K562 (cell line): Measurements from ENCODE around the gene MBOAT1. TPM values are rescaled to one million over a fixed set of nuclear protein-coding genes. Genes with fewer than 3 reads are reported as not detected.
A peak's percentile ranks its signal among the peaks of the same experiment; 100 is the strongest.
"Not testable (repeated sequence)": the region's sequence is repeated elsewhere in the genome, so short reads cannot be mapped to it uniquely, and the experiment has no call there.

Experiments
- ATAC-seq: fragments of 200-7000 bp; cut with Tn5 transposase; 3 replicates; pipeline ENCODE4 v1.9.1; 2020; ENCODE audit warnings: moderate library complexity
- BruUV-seq: library from RNA; stranded (reverse); fragments of 400-500 nt; replicated peaks from 2 replicates; lab custom pipeline; 2021; lab: Mats Ljungman, UMichigan
- CTCF ChIA-PET: fragments of 300-600 bp; formaldehyde crosslinking; extraction: SDS; loops from one replicate; lab custom pipeline; 2021; ENCODE audit warnings: low intra/inter-chr PET ratio; lab: Yijun Ruan, JAX
- POLR2A ChIA-PET: fragments of 300-600, 350-650 bp; sonication (Branson Sonifier 250); formaldehyde crosslinking; extraction: SDS; loops from one replicate; lab custom pipeline; 2021; ENCODE audit warnings: antibody characterized with exemption, inconsistent platforms; lab: Yijun Ruan, JAX
- DNase-seq, 4 experiments: peaks; one replicate each; pipeline versions ENCODE4 v3.0.0 to v3.0.0-alpha.2; 2011 to 2018; ENCODE audit warnings: low spot score in 3 of 4, mixed read lengths in 3 of 4; ENCODE audit errors: extremely low read depth in 1 of 4
- FAIRE-seq: peaks from 2 replicates; lab custom pipeline; 2011; peaks lifted over from hg19 to GRCh38; lab: Jason Lieb, UNC
- H2AFZ ChIP-seq: 2 replicates; pipeline ENCODE4 v1.6.0; 2011; ENCODE audit warnings: low read depth, low read length, control low read depth, inconsistent platforms
- H3K27ac ChIP-seq: fragments of 200-600 bp; 3 replicates; pipeline ENCODE4 v1.8.0; 2011; ENCODE audit warnings: low read depth, mild to moderate bottlenecking, control low read depth, inconsistent platforms, low read length, moderate library complexity, mixed read lengths; ENCODE audit errors: extremely low read depth
- H3K27me3 ChIP-seq, 2 experiments: fragments of 300-600 bp in 1 of 2; 2 replicates in 1 of 2; 3 replicates in 1 of 2; pipeline versions ENCODE4 v1.6.0 to v1.8.0; 2011; ENCODE audit warnings: inconsistent platforms in 2 of 2, low read length in 2 of 2, mild to moderate bottlenecking in 1 of 2, mixed read lengths in 1 of 2, moderate library complexity in 1 of 2; ENCODE audit not compliant: control insufficient read depth in 2 of 2, insufficient read depth in 2 of 2
- H3K36me3 ChIP-seq: fragments of 300-600 bp; 3 replicates; pipeline ENCODE4 v1.8.0; 2011; ENCODE audit warnings: mild to moderate bottlenecking, low read length, inconsistent platforms; ENCODE audit not compliant: control insufficient read depth, insufficient read depth
- H3K4me1 ChIP-seq, 2 experiments: fragments of 200-600 bp in 1 of 2; replicated peaks in 1 of 2; 2 replicates in 1 of 2; 3 replicates in 1 of 2; pipeline versions ENCODE4 v1.5.1 to v1.8.0; 2011; ENCODE audit warnings: inconsistent platforms in 2 of 2, low read length in 2 of 2, mild to moderate bottlenecking in 1 of 2, mixed read lengths in 1 of 2, moderate library complexity in 1 of 2; ENCODE audit not compliant: control insufficient read depth in 2 of 2, insufficient read depth in 2 of 2
- H3K4me2 ChIP-seq: 2 replicates; pipeline ENCODE4 v1.6.1; 2011; ENCODE audit warnings: low read length, control low read depth, inconsistent platforms, mixed read lengths; ENCODE audit not compliant: insufficient read depth
- H3K4me3 ChIP-seq: fragments of 200-600 bp; sonication (generic), shearing (Covaris generic); 2 replicates; pipeline ENCODE4 v1.5.1; 2016; ENCODE audit warnings: control low read depth, inconsistent platforms
- H3K79me2 ChIP-seq: fragments of 200-600 bp; 3 replicates; pipeline ENCODE4 v1.8.0; 2011; ENCODE audit warnings: low read length, inconsistent platforms; ENCODE audit not compliant: control insufficient read depth, insufficient read depth
- H3K9ac ChIP-seq, 2 experiments: 2 replicates each; pipeline versions ENCODE4 v1.6.0 to v1.6.1; 2011; ENCODE audit warnings: low read depth in 2 of 2, low read length in 2 of 2, control low read depth in 1 of 2, inconsistent platforms in 1 of 2, mild to moderate bottlenecking in 1 of 2, mixed read lengths in 1 of 2; ENCODE audit not compliant: insufficient read depth in 1 of 2
- H3K9me1 ChIP-seq: one replicate; pipeline ENCODE4 v1.6.0; 2011; ENCODE audit warnings: inconsistent platforms, mild to moderate bottlenecking, low read length, moderate library complexity; ENCODE audit not compliant: control insufficient read depth, insufficient read depth
- H3K9me3 ChIP-seq: replicated peaks from 2 replicates; pipeline ENCODE4 v1.5.1; 2011; ENCODE audit warnings: low read depth, low read length, inconsistent platforms; ENCODE audit not compliant: control insufficient read depth, insufficient read depth
- H4K20me1 ChIP-seq: replicated peaks from 2 replicates; pipeline ENCODE4 v1.6.1; 2011; ENCODE audit warnings: low read length, inconsistent platforms, mixed read lengths; ENCODE audit not compliant: control insufficient read depth, insufficient read depth
- ATF7 ChIP-seq: fragments of 450-650 bp; IDR thresholded peaks from 2 replicates; pipeline ENCODE4 v1.7.1; 2014; ENCODE audit warnings: mild to moderate bottlenecking, moderate library complexity
- BCOR ChIP-seq: fragments of 450-650 bp; IDR thresholded peaks from 2 replicates; pipeline ENCODE4 v1.6.1; 2016
- EP300 ChIP-seq: IDR thresholded peaks from 2 replicates; pipeline ENCODE4 v1.6.1; 2012; ENCODE audit warnings: low read length, improper control_type of control experiment
- FOSL1 ChIP-seq: fragments of 200-800 bp; sonication (Bioruptor generic); conservative IDR thresholded peaks from 2 replicates; pipeline ENCODE4 v1.6.1; 2016; ENCODE audit warnings: missing genetic modification characterization, missing compliant biosample characterization
- JUND ChIP-seq, 2 experiments: IDR thresholded peaks; 2 replicates in 1 of 2; 3 replicates in 1 of 2; pipeline ENCODE4 v1.6.1; 2011; ENCODE audit warnings: borderline replicate concordance in 2 of 2, low read depth in 2 of 2, low read length in 2 of 2, improper control_type of control experiment in 1 of 2, missing biosample characterization in 1 of 2, missing genetic modification characterization in 1 of 2, missing genetic modification reagents in 1 of 2
- KLF1 ChIP-seq: fragments of 450-650 bp; IDR thresholded peaks from 2 replicates; pipeline ENCODE4 v1.6.1; 2016; ENCODE audit warnings: missing genetic modification characterization, missing compliant biosample characterization
- MEF2D ChIP-seq: conservative IDR thresholded peaks from 2 replicates; pipeline ENCODE4 v1.6.1; 2016; ENCODE audit warnings: low read depth, missing genetic modification characterization, missing compliant biosample characterization
- SMARCA5 ChIP-seq: fragments of 450-650 bp; IDR thresholded peaks from 2 replicates; pipeline ENCODE4 v1.6.1; 2016
- ZNF175 ChIP-seq: fragments of 200-800 bp; sonication (Bioruptor generic); IDR thresholded peaks from 2 replicates; pipeline ENCODE4 v1.6.1; 2016; ENCODE audit warnings: low read depth, mild to moderate bottlenecking, missing genetic modification characterization, missing compliant biosample characterization
- WGBS: fragments of 100-300 bp; shearing (Covaris generic); methylation state at CpG from one replicate; pipeline ENCODE4 v1.1.6; 2016; ENCODE audit warnings: low coverage, mixed read lengths; ENCODE audit not compliant: insufficient coverage; ENCODE audit errors: missing lambda C conversion rate; 5-methylcytosine and 5-hydroxymethylcytosine counted together
- in situ Hi-C: fragments of 300-500 bp; cut with MboI; formaldehyde crosslinking; loops from 4 replicates; pipeline ENCODE4 v1.15.0; 2018; ENCODE audit warnings: inconsistent platforms, mixed read lengths
- intact Hi-C: fragments of 100-400 bp; cut with micrococcal nuclease; formaldehyde crosslinking; loops from 2 replicates; pipeline ENCODE4 v1.14.2; 2022
- polyA plus RNA-seq, 8 experiments: library from polyadenylated mRNA; depleted of rRNA in 4 of 8; stranded (reverse) in 5 of 8; unstranded in 3 of 8; fragments of >200 nt; fragmentation: Nextera tagmentation in 2 of 8; fragmentation: Illumina TruSeq in 1 of 8; extraction: Ambion mirVana in 2 of 8; extraction: Trizol in 1 of 8; gene quantifications; 2 replicates each; pipeline versions ENCODE4 v1.2.1 to v1.2.3, GENCODE V29; 2011 to 2014; ENCODE audit warnings: inconsistent platforms in 1 of 8, missing spikeins in 1 of 8
- total RNA-seq, 7 experiments: library from RNA; depleted of rRNA in 6 of 7; stranded (reverse); fragments of >200 nt in 6 of 7; fragmentation: Illumina TruSeq in 2 of 7; extraction: Trizol in 2 of 7; gene quantifications; 2 replicates each; pipeline versions ENCODE4 v1.2.1 to v1.2.3, GENCODE V29; 2011 to 2021; ENCODE audit warnings: low replicate concordance in 1 of 7
- TF ChIP-seq, protein P1 (sequence below), 2 experiments: fragments of 200-800 bp in 1 of 2; sonication (Bioruptor generic) in 1 of 2; sonication (generic) in 1 of 2; formaldehyde crosslinking in 1 of 2; IDR thresholded peaks in 1 of 2; conservative IDR thresholded peaks in 1 of 2; 2 replicates each; pipeline versions ENCODE4 v1.5.0 to v1.6.1; 2016 to 2020; ENCODE audit warnings: missing compliant biosample characterization in 1 of 2, missing genetic modification characterization in 1 of 2, missing genetic modification reagents in 1 of 2
- TF ChIP-seq, protein P2 (sequence below), 3 experiments: fragments of 200-800 bp in 1 of 3; fragments of 250-450 bp in 1 of 3; fragments of 450-650 bp in 1 of 3; sonication (Bioruptor Pico) in 1 of 3; sonication (Bioruptor generic) in 1 of 3; formaldehyde crosslinking in 1 of 3; IDR thresholded peaks; 2 replicates each; pipeline versions ENCODE4 v1.6.1 to v1.8.0; 2016 to 2022; ENCODE audit warnings: mild to moderate bottlenecking in 2 of 3, missing genetic modification characterization in 2 of 3, missing compliant biosample characterization in 1 of 3, moderate library complexity in 1 of 3
- TF ChIP-seq, protein P3 (sequence below), 2 experiments: fragments of 450-650 bp in 1 of 2; sonication (generic) in 1 of 2; formaldehyde crosslinking in 1 of 2; IDR thresholded peaks in 1 of 2; conservative IDR thresholded peaks in 1 of 2; 2 replicates each; pipeline versions ENCODE4 v1.6.1 to v1.8.1; 2016 to 2023; ENCODE audit warnings: mild to moderate bottlenecking in 2 of 2, moderate library complexity in 2 of 2, inconsistent platforms in 1 of 2, missing genetic modification reagents in 1 of 2

The MBOAT1 gene
- total and polyA plus RNA-seq, 9 of the 15 experiments (the other 6 are each of a cell fraction or from before 2014, with no cell fraction given) = 0.13 to 16.5 (median 10.3) TPM

DNA sequence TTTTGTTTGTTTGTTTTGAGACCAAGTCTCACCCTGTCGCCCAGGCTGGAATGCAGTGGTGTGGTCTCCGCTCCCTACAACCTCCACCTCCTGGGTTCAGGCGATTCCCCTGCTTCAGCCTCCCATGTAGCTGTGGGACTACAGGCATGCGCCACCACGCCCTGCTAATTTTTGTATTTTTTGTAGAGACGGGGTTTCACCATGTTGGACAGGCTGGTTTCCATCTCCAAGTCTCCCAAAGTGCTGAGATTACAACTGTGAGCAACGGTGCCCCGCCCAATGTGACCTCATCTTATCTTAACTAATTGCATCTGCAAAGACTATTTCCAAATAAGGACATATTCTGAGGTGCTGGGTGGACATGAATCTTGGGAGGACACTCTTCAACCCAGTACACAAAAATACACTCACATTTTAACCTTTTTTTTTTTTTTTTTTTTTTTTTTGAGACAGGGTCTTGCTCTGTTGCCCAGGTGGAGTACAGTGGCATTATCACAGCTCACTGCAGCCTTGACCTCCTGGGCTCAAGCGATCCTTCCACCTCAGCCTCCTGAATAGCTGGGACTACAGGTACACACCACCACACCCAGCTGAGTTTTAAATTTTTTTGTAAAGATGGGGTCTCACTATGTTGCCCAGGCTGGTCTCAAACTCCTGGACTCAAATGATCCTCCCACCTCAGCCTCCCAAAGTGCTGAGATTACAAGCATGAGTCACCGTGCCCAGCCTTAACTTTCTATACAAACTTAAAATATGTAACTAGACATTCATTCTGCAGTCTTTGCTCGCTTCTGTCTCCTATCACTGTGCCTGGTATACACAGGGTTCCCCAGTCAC is 72.9 kb downstream of the MBOAT1 start:
- peak; percentile 74; the same call in 2 of the 3 replicates for ATAC-seq
- in situ Hi-C loops; TF ChIP-seq JUND (tag; IDR thresholded peaks at IDR 0.05; ENCODE audit: borderline replicate concordance, low read depth, low read length): not testable (repeated sequence)
- WGBS = 71% methylated on average over 11 of the region's 11 CpGs
- TF ChIP-seq FOSL1 (tag) (0 out of 2 replicates have a peak, but pooled peaks have one; percentile 26), MEF2D (tag) (peak; percentile 69), JUND (IDR thresholded peaks at IDR 0.05; ENCODE audit: borderline replicate concordance, low read depth, low read length) (0 out of 2 replicates have a peak, but pooled peaks have one; percentile 45), KLF1 (peak; percentile 78; the same call in 1 of the 2 replicates), ATF7 (peak; percentile 73), ZNF175 (CRISPR knock-in tag) (peak; percentile 91), SMARCA5 (peak; percentile 58; the same call in 1 of the 2 replicates), EP300 (peak; percentile 43; the same call in 1 of the 2 replicates), BCOR (peak; percentile 66; the same call in 1 of the 2 replicates)
- TF ChIP-seq, protein P1, sequence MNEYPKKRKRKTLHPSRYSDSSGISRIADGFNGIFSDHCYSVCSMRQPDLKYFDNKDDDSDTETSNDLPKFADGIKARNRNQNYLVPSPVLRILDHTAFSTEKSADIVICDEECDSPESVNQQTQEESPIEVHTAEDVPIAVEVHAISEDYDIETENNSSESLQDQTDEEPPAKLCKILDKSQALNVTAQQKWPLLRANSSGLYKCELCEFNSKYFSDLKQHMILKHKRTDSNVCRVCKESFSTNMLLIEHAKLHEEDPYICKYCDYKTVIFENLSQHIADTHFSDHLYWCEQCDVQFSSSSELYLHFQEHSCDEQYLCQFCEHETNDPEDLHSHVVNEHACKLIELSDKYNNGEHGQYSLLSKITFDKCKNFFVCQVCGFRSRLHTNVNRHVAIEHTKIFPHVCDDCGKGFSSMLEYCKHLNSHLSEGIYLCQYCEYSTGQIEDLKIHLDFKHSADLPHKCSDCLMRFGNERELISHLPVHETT (CRISPR knock-in tag; conservative IDR thresholded peaks at IDR 0.05 in 1 of 2, IDR thresholded peaks at IDR 0.05 in 1 of 2) = peak in 1 of 2 experiments; percentile 78; a peak in 2 of 4 replicates
- TF ChIP-seq, protein P2, sequence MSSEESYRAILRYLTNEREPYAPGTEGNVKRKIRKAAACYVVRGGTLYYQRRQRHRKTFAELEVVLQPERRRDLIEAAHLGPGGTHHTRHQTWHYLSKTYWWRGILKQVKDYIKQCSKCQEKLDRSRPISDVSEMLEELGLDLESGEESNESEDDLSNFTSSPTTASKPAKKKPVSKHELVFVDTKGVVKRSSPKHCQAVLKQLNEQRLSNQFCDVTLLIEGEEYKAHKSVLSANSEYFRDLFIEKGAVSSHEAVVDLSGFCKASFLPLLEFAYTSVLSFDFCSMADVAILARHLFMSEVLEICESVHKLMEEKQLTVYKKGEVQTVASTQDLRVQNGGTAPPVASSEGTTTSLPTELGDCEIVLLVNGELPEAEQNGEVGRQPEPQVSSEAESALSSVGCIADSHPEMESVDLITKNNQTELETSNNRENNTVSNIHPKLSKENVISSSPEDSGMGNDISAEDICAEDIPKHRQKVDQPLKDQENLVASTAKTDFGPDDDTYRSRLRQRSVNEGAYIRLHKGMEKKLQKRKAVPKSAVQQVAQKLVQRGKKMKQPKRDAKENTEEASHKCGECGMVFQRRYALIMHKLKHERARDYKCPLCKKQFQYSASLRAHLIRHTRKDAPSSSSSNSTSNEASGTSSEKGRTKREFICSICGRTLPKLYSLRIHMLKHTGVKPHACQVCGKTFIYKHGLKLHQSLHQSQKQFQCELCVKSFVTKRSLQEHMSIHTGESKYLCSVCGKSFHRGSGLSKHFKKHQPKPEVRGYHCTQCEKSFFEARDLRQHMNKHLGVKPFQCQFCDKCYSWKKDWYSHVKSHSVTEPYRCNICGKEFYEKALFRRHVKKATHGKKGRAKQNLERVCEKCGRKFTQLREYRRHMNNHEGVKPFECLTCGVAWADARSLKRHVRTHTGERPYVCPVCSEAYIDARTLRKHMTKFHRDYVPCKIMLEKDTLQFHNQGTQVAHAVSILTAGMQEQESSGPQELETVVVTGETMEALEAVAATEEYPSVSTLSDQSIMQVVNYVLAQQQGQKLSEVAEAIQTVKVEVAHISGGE (CRISPR knock-in tag; IDR thresholded peaks at IDR 0.05) = 0 out of 6 replicates have a peak, but pooled peaks of 1 of the 3 experiments have one; percentile 26
- TF ChIP-seq, protein P3, sequence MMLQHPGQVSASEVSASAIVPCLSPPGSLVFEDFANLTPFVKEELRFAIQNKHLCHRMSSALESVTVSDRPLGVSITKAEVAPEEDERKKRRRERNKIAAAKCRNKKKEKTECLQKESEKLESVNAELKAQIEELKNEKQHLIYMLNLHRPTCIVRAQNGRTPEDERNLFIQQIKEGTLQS (IDR thresholded peaks at IDR 0.05) = peak; percentile 27; the same call in 1 of the 2 replicates
- TF ChIP-seq, protein P3 (CRISPR knock-in tag; conservative IDR thresholded peaks at IDR 0.05) = not testable (repeated sequence)

More for the DNA sequence above, 72.9 kb downstream of the MBOAT1 start:
- H3K27ac ChIP-seq, H3K9me1 ChIP-seq, H3K4me3 ChIP-seq, H2AFZ ChIP-seq, H3K9ac ChIP-seq, intact Hi-C loops, FAIRE-seq, CTCF ChIA-PET, H3K9me3 ChIP-seq, H3K79me2 ChIP-seq, BruUV-seq, H3K4me1 ChIP-seq, H3K4me2 ChIP-seq, H4K20me1 ChIP-seq, H3K27me3 ChIP-seq: not testable (repeated sequence)
- POLR2A ChIA-PET = interaction anchor here (1.6 kb wide), 1 partner anchor 31 kb away, joined by 4 read pairs; no protein-coding TSS in a partner anchor
- DNase-seq = peak in 1 of 4 experiments; percentile 10
- peaks cover 13% of the 10 kb centered on the region for H3K36me3 ChIP-seq
